Lung (tissue), 12 donors: ENCODE data around the gene CFAP43. TPM values are rescaled to one million over a fixed set of nuclear protein-coding genes. Genes with fewer than 3 reads are reported as not detected.

Experiments
- ATAC-seq: fragments of 200-7000 bp; cut with Tn5 transposase; one replicate; pipeline ENCODE4 v1.9.1; 2020; ENCODE audit warnings: moderate number of reproducible peaks; ENCODE audit not compliant: insufficient read depth, low FRiP score
- DNase-seq, 3 donors: peaks; one replicate each; pipeline ENCODE4 v3.0.0-alpha.2; 2013 to 2017
- H3K27ac ChIP-seq, 2 donors: one replicate each; pipeline ENCODE4 v1.5.1; 2013; ENCODE audit warnings: mild to moderate bottlenecking in 2 of 2, moderate library complexity in 2 of 2, control low read depth in 1 of 2, inconsistent platforms in 1 of 2, low read depth in 1 of 2, low read length in 1 of 2
- H3K27me3 ChIP-seq, 3 donors: one replicate each; pipeline ENCODE4 v1.5.1; 2013; ENCODE audit warnings: low read length in 2 of 3; ENCODE audit not compliant: control insufficient read depth in 3 of 3, insufficient read depth in 3 of 3
- H3K36me3 ChIP-seq, 4 donors: one replicate each; pipeline ENCODE4 v1.5.1; 2013; ENCODE audit warnings: low read length in 4 of 4, mild to moderate bottlenecking in 1 of 4, moderate library complexity in 1 of 4; ENCODE audit not compliant: control insufficient read depth in 4 of 4, insufficient read depth in 4 of 4
- H3K4me1 ChIP-seq, 5 donors: one replicate each; pipeline ENCODE4 v1.5.1; 2013; ENCODE audit warnings: low read length in 5 of 5, mild to moderate bottlenecking in 2 of 5, moderate library complexity in 1 of 5; ENCODE audit not compliant: control insufficient read depth in 5 of 5, insufficient read depth in 5 of 5
- H3K4me3 ChIP-seq: one replicate; pipeline ENCODE4 v1.5.1; 2013; ENCODE audit warnings: mild to moderate bottlenecking, control low read depth, moderate library complexity
- H3K9ac ChIP-seq, 2 donors: one replicate each; pipeline ENCODE4 v1.5.1; 2013; ENCODE audit warnings: low read length in 2 of 2, control low read depth in 1 of 2; ENCODE audit not compliant: insufficient read depth in 1 of 2
- H3K9me3 ChIP-seq, 4 donors: one replicate each; pipeline ENCODE4 v1.5.1; 2013; ENCODE audit warnings: low read length in 3 of 4, mild to moderate bottlenecking in 1 of 4, moderate library complexity in 1 of 4; ENCODE audit not compliant: control insufficient read depth in 4 of 4, insufficient read depth in 3 of 4
- WGBS, 2 donors: extraction: QIAGEN DNeasy Blood & Tissue Kit; methylation state at CpG; one replicate each; pipeline ENCODE4 v1.1.7; 2013; 5-methylcytosine and 5-hydroxymethylcytosine counted together
- polyA plus RNA-seq, 2 donors: library from polyadenylated mRNA; stranded (reverse); fragments of 200-250 nt; gene quantifications; one replicate each; pipeline ENCODE4 v1.2.1, GENCODE V29; 2013
- total RNA-seq, 2 donors: library from RNA; depleted of rRNA in 1 of 2; stranded (reverse); fragments of >200 nt in 1 of 2; gene quantifications; one replicate each; pipeline ENCODE4 v1.2.1, GENCODE V29; 2014 to 2021
- TF ChIP-seq, protein P1 (sequence below): IDR thresholded peaks from 2 replicates; pipeline ENCODE4 v1.5.1; 2012; ENCODE audit warnings: mild to moderate bottlenecking; ENCODE audit errors: control extremely low read depth, extremely low read depth
- donor health status: control.
- donor health status: control.
- donor health status: Bipolar disorder and iron deficiency.
- donor health status: healthy.
- donor health status: DM: yes; HTN: yes; CAD: no.

CFAP43 gene
- total and polyA plus RNA-seq, 4 donors: 8.4 to 71.6 (median 20.1) TPM

DNA sequence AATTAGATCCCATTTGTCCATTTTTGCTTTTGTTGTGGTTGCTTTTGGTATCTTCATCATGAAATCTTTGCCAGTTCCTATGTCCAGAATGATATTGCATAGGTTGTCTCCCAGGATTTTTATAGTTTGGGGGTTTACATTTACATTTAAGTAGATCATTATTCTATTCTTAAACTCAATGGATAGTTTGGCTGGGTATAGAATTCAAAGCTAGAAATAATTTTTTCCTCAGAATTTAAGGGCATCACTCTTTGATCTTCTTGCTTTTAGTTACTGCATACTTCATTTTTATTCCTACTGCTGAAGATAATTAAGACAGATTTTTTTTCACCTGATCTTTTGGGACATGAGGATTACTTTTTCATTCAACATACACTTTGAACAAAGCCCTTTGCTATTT, 80.4 kb downstream of the CFAP43 start:
- peaks cover 0 to 3% (median 0%) of the 10 kb centered on the region in 4 donors for H3K9me3 ChIP-seq
- TF ChIP-seq, protein P1, sequence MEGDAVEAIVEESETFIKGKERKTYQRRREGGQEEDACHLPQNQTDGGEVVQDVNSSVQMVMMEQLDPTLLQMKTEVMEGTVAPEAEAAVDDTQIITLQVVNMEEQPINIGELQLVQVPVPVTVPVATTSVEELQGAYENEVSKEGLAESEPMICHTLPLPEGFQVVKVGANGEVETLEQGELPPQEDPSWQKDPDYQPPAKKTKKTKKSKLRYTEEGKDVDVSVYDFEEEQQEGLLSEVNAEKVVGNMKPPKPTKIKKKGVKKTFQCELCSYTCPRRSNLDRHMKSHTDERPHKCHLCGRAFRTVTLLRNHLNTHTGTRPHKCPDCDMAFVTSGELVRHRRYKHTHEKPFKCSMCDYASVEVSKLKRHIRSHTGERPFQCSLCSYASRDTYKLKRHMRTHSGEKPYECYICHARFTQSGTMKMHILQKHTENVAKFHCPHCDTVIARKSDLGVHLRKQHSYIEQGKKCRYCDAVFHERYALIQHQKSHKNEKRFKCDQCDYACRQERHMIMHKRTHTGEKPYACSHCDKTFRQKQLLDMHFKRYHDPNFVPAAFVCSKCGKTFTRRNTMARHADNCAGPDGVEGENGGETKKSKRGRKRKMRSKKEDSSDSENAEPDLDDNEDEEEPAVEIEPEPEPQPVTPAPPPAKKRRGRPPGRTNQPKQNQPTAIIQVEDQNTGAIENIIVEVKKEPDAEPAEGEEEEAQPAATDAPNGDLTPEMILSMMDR: no peak
- DNase-seq: no peak
- H3K4me1 ChIP-seq: no peaks in the 10 kb centered on the region
- no peaks in the 10 kb centered on the region for H3K36me3 ChIP-seq
- no peaks in the 10 kb centered on the region for H3K27me3 ChIP-seq
- ATAC-seq: no peak
- H3K27ac ChIP-seq: no peak overlapping the region
- H3K9ac ChIP-seq: no peak overlapping the region
- H3K4me3 ChIP-seq: no peak overlapping the region

DNA sequence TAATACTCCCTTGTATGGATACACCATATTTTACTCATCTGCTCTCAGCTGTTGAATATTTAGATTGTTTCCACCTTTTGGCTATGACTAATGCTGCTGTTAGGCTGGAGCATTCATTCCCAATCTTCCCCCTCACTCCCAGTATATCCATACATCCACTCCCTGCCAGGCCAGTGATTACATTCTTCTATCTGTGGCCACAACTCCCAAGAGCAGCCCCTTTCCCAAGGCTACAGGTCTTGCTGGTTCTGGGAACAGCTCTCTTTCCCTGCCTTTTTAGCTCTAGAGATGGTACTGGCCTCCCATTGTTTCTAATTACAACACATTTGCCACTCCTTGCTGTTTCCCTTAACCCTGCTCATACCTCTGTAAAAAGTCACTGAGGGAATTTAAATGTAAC, 82.0 kb downstream of the CFAP43 start:
- TF ChIP-seq, protein P1: no peak
- Histone ChIP-seq H3K27ac (no peak overlapping the region), H3K27me3 (no peaks in the 10 kb centered on the region), H3K9me3 (peaks cover 0 to 3% (median 0%) of the 10 kb centered on the region in 4 donors), H3K4me3 (no peak overlapping the region), H3K4me1 (peaks cover 0 to 6% (median 0%) of the 10 kb centered on the region in 5 donors), H3K36me3 (no peaks in the 10 kb centered on the region), H3K9ac (no peak overlapping the region)
- ATAC-seq (no peak), DNase-seq (no peak)

DNA sequence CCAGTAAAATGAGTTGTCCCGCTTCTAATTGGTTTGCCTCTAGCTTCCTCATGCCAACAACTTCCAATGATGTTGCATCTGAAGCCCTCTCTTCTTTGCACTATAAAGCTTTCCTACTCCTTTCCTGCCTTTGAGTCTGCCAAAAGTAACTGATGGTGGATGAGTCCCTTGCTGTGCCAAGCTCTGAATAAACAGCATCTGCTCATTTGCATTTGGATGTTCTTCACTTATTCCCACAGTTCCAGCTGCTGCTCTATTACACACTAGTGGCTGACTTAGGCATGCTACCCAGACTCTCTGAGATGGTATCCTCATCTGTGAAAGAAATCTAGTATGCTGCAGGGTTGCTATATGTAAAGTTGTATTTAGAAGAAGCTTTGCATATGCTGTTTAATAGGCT, 85.3 kb downstream of the CFAP43 start:
- ATAC-seq: no peak
- TF ChIP-seq, protein P1: no peak
- WGBS, 2 donors: 86 to 88% methylated on average over 1 of the region's 1 CpG
- Histone ChIP-seq H3K9ac (no peak overlapping the region), H3K36me3 (no peaks in the 10 kb centered on the region), H3K27ac (no peak overlapping the region), H3K9me3 (peaks cover 0 to 1% (median 0%) of the 10 kb centered on the region in 4 donors), H3K4me3 (no peak overlapping the region), H3K27me3 (peaks cover 0 to 5% (median 0%) of the 10 kb centered on the region in 3 donors), H3K4me1 (peaks cover 0 to 6% (median 0%) of the 10 kb centered on the region in 5 donors)
- peak in 2 of 3 donors; percentile 15 to 44 for DNase-seq

DNA sequence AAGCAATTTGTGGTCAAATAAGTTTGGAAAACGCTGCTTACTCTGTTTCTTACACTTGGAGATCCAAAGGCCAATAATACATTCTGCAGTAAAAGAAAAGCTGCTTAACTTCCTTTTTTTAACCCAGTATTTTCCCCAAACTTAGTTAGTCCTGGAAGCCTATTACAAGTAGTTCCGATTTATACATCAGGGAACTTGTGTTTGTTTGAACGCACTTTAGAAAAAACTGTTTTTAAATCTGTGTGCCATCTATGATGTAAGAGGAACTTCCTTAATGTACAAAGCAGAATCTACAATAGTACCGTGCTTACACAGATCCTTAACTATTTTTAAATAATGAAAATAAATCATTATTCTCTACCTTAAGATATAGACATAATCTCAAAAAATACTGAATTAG, 87.2 kb downstream of the CFAP43 start:
- no peak overlapping the region for H3K9ac ChIP-seq
- H3K4me1 ChIP-seq: peaks cover 0 to 6% (median 0%) of the 10 kb centered on the region in 5 donors
- no peak for ATAC-seq
- H3K27me3 ChIP-seq: peaks cover 0 to 5% (median 0%) of the 10 kb centered on the region in 3 donors
- no peak overlapping the region for H3K4me3 ChIP-seq
- WGBS, 2 donors: 34 to 38% methylated on average over 4 of the region's 4 CpGs
- DNase-seq: no peak
- H3K27ac ChIP-seq: no peak overlapping the region
- H3K9me3 ChIP-seq: peaks cover 0 to 1% (median 0%) of the 10 kb centered on the region in 4 donors
- TF ChIP-seq, protein P1: no peak
- no peaks in the 10 kb centered on the region for H3K36me3 ChIP-seq
